SK-N-SH (cell line): ENCODE results near the gene PIP4K2B. TPM values are rescaled to one million over a fixed set of nuclear protein-coding genes. Genes with fewer than 3 reads are reported as not detected.

Experiments used
- CTCF ChIA-PET: fragments of 300-600, 350-600 bp; formaldehyde crosslinking; extraction: SDS; loops from one replicate; lab custom pipeline; 2021; lab: Yijun Ruan, JAX
- POLR2A ChIA-PET: fragments of 350-600 bp; sonication (Branson Sonifier 250); formaldehyde crosslinking; extraction: SDS; loops from one replicate; lab custom pipeline; 2020; ENCODE audit warnings: antibody characterized with exemption, inconsistent platforms; lab: Yijun Ruan, JAX
- DNase-seq: peaks from one replicate; pipeline ENCODE4 v3.0.0; 2012
- H2AFZ ChIP-seq: fragments of 200-600 bp; sonication (generic); 2 replicates; pipeline ENCODE4 v1.8.1; 2016; ENCODE audit warnings: antibody characterized with exemption, mild to moderate bottlenecking, low read depth
- H3F3A ChIP-seq: fragments of 200-600 bp; sonication (generic); replicated peaks from 2 replicates; pipeline ENCODE3; 2016; ENCODE audit warnings: antibody characterized with exemption, mild to moderate bottlenecking; ENCODE audit not compliant: insufficient read depth
- H3K27ac ChIP-seq, 2 experiments: fragments of 200-500 bp in 1 of 2; fragments of 200-600 bp in 1 of 2; sonication (Bioruptor generic) in 1 of 2; sonication (generic), shearing (Covaris generic) in 1 of 2; 2 replicates each; pipeline versions ENCODE4 v1.5.1 to v1.6.1; 2014 to 2016; ENCODE audit warnings: low read depth in 2 of 2, inconsistent platforms in 1 of 2, low read length in 1 of 2, mild to moderate bottlenecking in 1 of 2, mixed read lengths in 1 of 2
- H3K27me3 ChIP-seq: fragments of 200-600 bp; sonication (generic), shearing (Covaris generic); 2 replicates; pipeline ENCODE4 v1.6.1; 2016; ENCODE audit warnings: mixed run types; ENCODE audit not compliant: insufficient read depth
- H3K36me3 ChIP-seq, 2 experiments: fragments of 200-500 bp in 1 of 2; fragments of 200-600 bp in 1 of 2; sonication (Bioruptor generic) in 1 of 2; sonication (generic) in 1 of 2; replicated peaks in 1 of 2; 2 replicates each; pipeline versions ENCODE3 to v1.5.1; 2014 to 2016; ENCODE audit warnings: low read length in 1 of 2, mild to moderate bottlenecking in 1 of 2; ENCODE audit not compliant: insufficient read depth in 2 of 2, control insufficient read depth in 1 of 2
- H3K4me1 ChIP-seq, 2 experiments: fragments of 200-500 bp in 1 of 2; fragments of 200-600 bp in 1 of 2; sonication (Bioruptor generic) in 1 of 2; sonication (generic), shearing (Covaris generic) in 1 of 2; 2 replicates each; pipeline versions ENCODE4 v1.5.1 to v1.6.1; 2014 to 2016; ENCODE audit warnings: low read depth in 1 of 2, low read length in 1 of 2, mixed run types in 1 of 2; ENCODE audit not compliant: insufficient read depth in 2 of 2, control insufficient read depth in 1 of 2
- H3K4me2 ChIP-seq: fragments of 200-600 bp; sonication (generic), shearing (Covaris generic); 2 replicates; pipeline ENCODE4 v1.6.1; 2017; ENCODE audit warnings: mixed run types
- H3K4me3 ChIP-seq, 2 experiments: fragments of 200-500 bp in 1 of 2; fragments of 200-600 bp in 1 of 2; sonication (Bioruptor generic) in 1 of 2; sonication (generic), shearing (Covaris generic) in 1 of 2; 2 replicates each; pipeline versions ENCODE4 v1.5.1 to v1.8.1; 2014 to 2016; ENCODE audit warnings: low read depth in 2 of 2, inconsistent platforms in 1 of 2, low read length in 1 of 2, mild to moderate bottlenecking in 1 of 2, mixed read lengths in 1 of 2, moderate library complexity in 1 of 2
- H3K79me2 ChIP-seq: fragments of 200-600 bp; sonication (generic); 2 replicates; pipeline ENCODE4 v1.8.1; 2017; ENCODE audit warnings: mild to moderate bottlenecking; ENCODE audit not compliant: insufficient read depth
- H3K9ac ChIP-seq: fragments of 200-600 bp; sonication (generic); 2 replicates; pipeline ENCODE4 v1.6.1; 2017; ENCODE audit warnings: mixed run types
- H3K9me2 ChIP-seq: fragments of 200-600 bp; sonication (generic); 2 replicates; pipeline ENCODE4 v1.6.1; 2017; ENCODE audit warnings: mixed run types
- H3K9me3 ChIP-seq: fragments of 200-600 bp; sonication (generic); 2 replicates; pipeline ENCODE4 v1.6.1; 2017; ENCODE audit warnings: mixed run types, mild to moderate bottlenecking, moderate library complexity
- H4K20me1 ChIP-seq: fragments of 200-600 bp; sonication (generic); 2 replicates; pipeline ENCODE4 v1.6.1; 2017; ENCODE audit warnings: mild to moderate bottlenecking, mixed run types; ENCODE audit not compliant: insufficient read depth
- CHD2 ChIP-seq: fragments of 150-350 bp; IDR thresholded peaks from 2 replicates; pipeline ENCODE4 v1.6.1; 2018; ENCODE audit warnings: low read length; ENCODE audit not compliant: partially characterized antibody
- EP300 ChIP-seq, 2 experiments: IDR thresholded peaks; 2 replicates each; pipeline versions ENCODE4 v1.4.0 to v1.6.1; 2012; ENCODE audit warnings: borderline replicate concordance in 1 of 2, low read depth in 1 of 2, low read length in 1 of 2
- EZH2phosphoT487 ChIP-seq: fragments of 200-600 bp; sonication (generic); IDR thresholded peaks from 2 replicates; pipeline ENCODE4 v1.6.1; 2017; ENCODE audit warnings: low read depth, mixed run types, mild to moderate bottlenecking, antibody characterized with exemption, moderate library complexity, borderline replicate concordance
- FOXM1 ChIP-seq: IDR thresholded peaks from 2 replicates; pipeline ENCODE4 v1.4.0; 2012; ENCODE audit warnings: low read depth, mild to moderate bottlenecking
- GABPA ChIP-seq: IDR thresholded peaks from 2 replicates; pipeline ENCODE4 v1.4.0; 2012; ENCODE audit warnings: low read depth, mild to moderate bottlenecking
- JUND ChIP-seq: IDR thresholded peaks from 2 replicates; pipeline ENCODE4 v1.4.0; 2012
- MEF2A ChIP-seq: IDR thresholded peaks from 2 replicates; pipeline ENCODE4 v1.4.0; 2012; ENCODE audit warnings: low read depth, borderline replicate concordance
- NFIC ChIP-seq: IDR thresholded peaks from 2 replicates; pipeline ENCODE4 v1.4.0; 2012; ENCODE audit warnings: borderline replicate concordance
- NRF1 ChIP-seq: IDR thresholded peaks from 2 replicates; pipeline ENCODE4 v1.6.1; 2012; ENCODE audit warnings: low read depth, mild to moderate bottlenecking, low read length
- POLR2AphosphoS5 ChIP-seq: IDR thresholded peaks from 2 replicates; pipeline ENCODE4 v1.6.1; 2012; ENCODE audit warnings: low read depth, low read length
- RAD21 ChIP-seq: IDR thresholded peaks from 2 replicates; pipeline ENCODE4 v1.6.1; 2012; ENCODE audit warnings: mild to moderate bottlenecking, low read length
- RFX5 ChIP-seq: IDR thresholded peaks from 2 replicates; pipeline ENCODE4 v1.6.1; 2012; ENCODE audit warnings: mild to moderate bottlenecking, improper control_type of control experiment, low read length
- SIN3A ChIP-seq: IDR thresholded peaks from 2 replicates; pipeline ENCODE4 v1.6.1; 2012; ENCODE audit warnings: low read depth, mild to moderate bottlenecking, low read length, moderate library complexity, borderline replicate concordance
- SMC3 ChIP-seq: IDR thresholded peaks from 2 replicates; pipeline ENCODE4 v1.6.1; 2012; ENCODE audit warnings: low read depth, low read length, improper control_type of control experiment
- TAF1 ChIP-seq: IDR thresholded peaks from 2 replicates; pipeline ENCODE4 v1.6.1; 2012; ENCODE audit warnings: low read depth, mild to moderate bottlenecking, low read length, moderate library complexity, borderline replicate concordance
- TCF12 ChIP-seq: IDR thresholded peaks from 2 replicates; pipeline ENCODE4 v1.4.0; 2012
- TEAD4 ChIP-seq: IDR thresholded peaks from 2 replicates; pipeline ENCODE4 v1.4.0; 2012; ENCODE audit warnings: mild to moderate bottlenecking, borderline replicate concordance; ENCODE audit not compliant: insufficient read depth
- WGBS: methylation state at CpG from one replicate; pipeline ENCODE4 v1.1.6; 2017; ENCODE audit warnings: low lambda C conversion rate; 5-methylcytosine and 5-hydroxymethylcytosine counted together
- polyA plus RNA-seq, 3 experiments: library from polyadenylated mRNA; depleted of rRNA; stranded (reverse); fragments of >200 nt; gene quantifications; 2 replicates each; pipeline ENCODE4 v1.2.3, GENCODE V29; 2012
- TF ChIP-seq, protein P1 (sequence below): fragments of 150-350 bp; IDR thresholded peaks from 2 replicates; pipeline ENCODE4 v1.6.1; 2016; ENCODE audit warnings: mild to moderate bottlenecking, low read depth, low read length
- TF ChIP-seq, protein P2 (sequence below): fragments of 200-600 bp; sonication (generic); IDR thresholded peaks from 2 replicates; pipeline ENCODE4 v1.6.1; 2017; ENCODE audit warnings: antibody characterized with exemption, mild to moderate bottlenecking, moderate library complexity
- TF ChIP-seq, protein P3 (sequence below): IDR thresholded peaks from 2 replicates; pipeline ENCODE4 v1.4.0; 2012; ENCODE audit warnings: low read depth, borderline replicate concordance
- TF ChIP-seq, protein P4 (sequence below): IDR thresholded peaks from 2 replicates; pipeline ENCODE4 v1.6.1; 2012; ENCODE audit warnings: mild to moderate bottlenecking, low read depth, low read length, moderate library complexity
- TF ChIP-seq, protein P5 (sequence below): IDR thresholded peaks from 2 replicates; pipeline ENCODE4; 2012

Gene PIP4K2B
- 29.8 and 36.7 TPM in 2 replicates for polyA plus RNA-seq (2012; rRNA removed)
- 21.0 and 29.3 TPM in 2 replicates for polyA plus RNA-seq (2012; cell fraction: cytosol; rRNA removed)
- 35.7 and 47.9 TPM in 2 replicates for polyA plus RNA-seq (2012; cell fraction: nucleus; rRNA removed)

DNA sequence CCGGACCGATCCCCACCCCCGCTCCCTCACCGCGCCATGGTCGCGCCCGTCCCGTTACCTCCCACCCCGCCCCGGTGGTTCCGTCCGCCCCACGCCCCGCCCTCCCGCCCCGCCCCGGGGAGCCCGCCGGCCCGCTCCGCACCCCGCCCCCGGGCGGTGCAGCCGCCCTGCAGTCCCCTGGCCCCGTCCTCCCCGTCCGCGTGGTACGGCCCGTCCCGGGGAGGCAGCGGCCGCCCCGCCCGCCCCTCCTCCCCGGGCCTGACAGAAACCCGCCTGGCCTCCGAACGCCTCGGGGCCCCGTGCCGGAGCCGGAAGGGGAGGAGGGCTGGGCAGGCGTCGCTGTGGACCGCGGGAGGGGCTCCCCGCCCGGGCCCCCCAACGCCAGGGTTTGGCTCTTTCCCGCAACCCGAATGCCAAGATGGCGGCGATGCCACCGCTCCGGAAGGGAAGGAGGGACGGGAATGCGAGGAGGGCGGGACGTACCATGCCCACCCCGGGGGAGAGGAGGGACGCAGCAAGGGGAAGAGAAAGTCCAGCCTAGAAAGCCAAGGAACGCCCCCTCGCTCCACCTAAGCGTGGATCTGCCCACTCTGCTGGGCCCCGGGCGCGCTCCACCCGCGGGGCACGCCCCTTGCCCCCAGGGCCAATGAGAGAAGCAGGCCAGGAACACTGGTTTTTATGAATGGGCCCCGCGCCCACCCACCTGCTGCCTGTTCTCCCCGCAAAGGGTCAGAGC, at the start of gene PIP4K2B:
TSS of gene PIP4K2B (minus strand) at position 56 of the 736 bp plus-strand sequence. CDS start 132 bp downstream, outside the sequence.
- H3K4me1 ChIP-seq, result peaks cover 6 to 19% of the 10 kb centered on the region in 2 experiments; a peak in 3 of 4 replicates
- peak within 1 kb of the TSS; percentile 93 to 97 for H3K27ac ChIP-seq
- peak; percentile 99 for DNase-seq
- CTCF ChIA-PET, result interaction anchor here (1.0 to 1.2 kb wide), 3 partner anchors 11 to 353 kb away, joined by 3 to 5 read pairs (median 4); no protein-coding TSS in a partner anchor
- H3K36me3 ChIP-seq, result peaks cover 28 to 47% of the 10 kb centered on the region in 2 experiments
- H3K4me2 ChIP-seq, result peak within 1 kb of the TSS; percentile 86
- POLR2A ChIA-PET, result interaction anchor here (1.3 kb wide), 1 partner anchor 70 kb away, joined by 6 read pairs; the partner anchor contains the start of gene LASP1
- peaks cover 32% of the 10 kb centered on the region for H3F3A ChIP-seq
- H3K9ac ChIP-seq, result peak within 1 kb of the TSS; percentile 98
- H3K9me3 ChIP-seq, result no peaks in the 10 kb centered on the region
- peaks cover 46% of the 10 kb centered on the region for H3K79me2 ChIP-seq
- no peaks in the 10 kb centered on the region for H3K27me3 ChIP-seq
- no peaks in the 10 kb centered on the region for H3K9me2 ChIP-seq
- WGBS, result 3% methylated on average over 32 of the region's 76 CpGs
- peaks cover 21% of the 10 kb centered on the region for H4K20me1 ChIP-seq
- H3K4me3 ChIP-seq, result peak within 1 kb of the TSS; percentile 83 to 85
- peak within 1 kb of the TSS; percentile 70 for H2AFZ ChIP-seq
- TF ChIP-seq, protein P1, sequence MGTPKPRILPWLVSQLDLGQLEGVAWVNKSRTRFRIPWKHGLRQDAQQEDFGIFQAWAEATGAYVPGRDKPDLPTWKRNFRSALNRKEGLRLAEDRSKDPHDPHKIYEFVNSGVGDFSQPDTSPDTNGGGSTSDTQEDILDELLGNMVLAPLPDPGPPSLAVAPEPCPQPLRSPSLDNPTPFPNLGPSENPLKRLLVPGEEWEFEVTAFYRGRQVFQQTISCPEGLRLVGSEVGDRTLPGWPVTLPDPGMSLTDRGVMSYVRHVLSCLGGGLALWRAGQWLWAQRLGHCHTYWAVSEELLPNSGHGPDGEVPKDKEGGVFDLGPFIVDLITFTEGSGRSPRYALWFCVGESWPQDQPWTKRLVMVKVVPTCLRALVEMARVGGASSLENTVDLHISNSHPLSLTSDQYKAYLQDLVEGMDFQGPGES, result no peak
- TF ChIP-seq CHD2, result peak; percentile 74
- TF ChIP-seq EP300 (IDR thresholded peaks at IDR 0.05; ENCODE audit: borderline replicate concordance in 1 of 2, low read depth in 1 of 2, low read length in 1 of 2), result peak in 1 of 2 experiments; percentile 7; a peak in 1 of 4 replicates
- peak; percentile 22; the same call in 1 of the 2 replicates for TF ChIP-seq SIN3A
- no peak for TF ChIP-seq NFIC
- no peak for TF ChIP-seq SMC3
- TF ChIP-seq EZH2phosphoT487, result no peak
- TF ChIP-seq, protein P2, sequence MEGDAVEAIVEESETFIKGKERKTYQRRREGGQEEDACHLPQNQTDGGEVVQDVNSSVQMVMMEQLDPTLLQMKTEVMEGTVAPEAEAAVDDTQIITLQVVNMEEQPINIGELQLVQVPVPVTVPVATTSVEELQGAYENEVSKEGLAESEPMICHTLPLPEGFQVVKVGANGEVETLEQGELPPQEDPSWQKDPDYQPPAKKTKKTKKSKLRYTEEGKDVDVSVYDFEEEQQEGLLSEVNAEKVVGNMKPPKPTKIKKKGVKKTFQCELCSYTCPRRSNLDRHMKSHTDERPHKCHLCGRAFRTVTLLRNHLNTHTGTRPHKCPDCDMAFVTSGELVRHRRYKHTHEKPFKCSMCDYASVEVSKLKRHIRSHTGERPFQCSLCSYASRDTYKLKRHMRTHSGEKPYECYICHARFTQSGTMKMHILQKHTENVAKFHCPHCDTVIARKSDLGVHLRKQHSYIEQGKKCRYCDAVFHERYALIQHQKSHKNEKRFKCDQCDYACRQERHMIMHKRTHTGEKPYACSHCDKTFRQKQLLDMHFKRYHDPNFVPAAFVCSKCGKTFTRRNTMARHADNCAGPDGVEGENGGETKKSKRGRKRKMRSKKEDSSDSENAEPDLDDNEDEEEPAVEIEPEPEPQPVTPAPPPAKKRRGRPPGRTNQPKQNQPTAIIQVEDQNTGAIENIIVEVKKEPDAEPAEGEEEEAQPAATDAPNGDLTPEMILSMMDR, result no peak
- peak; percentile 82 for TF ChIP-seq TAF1
- TF ChIP-seq, protein P3, sequence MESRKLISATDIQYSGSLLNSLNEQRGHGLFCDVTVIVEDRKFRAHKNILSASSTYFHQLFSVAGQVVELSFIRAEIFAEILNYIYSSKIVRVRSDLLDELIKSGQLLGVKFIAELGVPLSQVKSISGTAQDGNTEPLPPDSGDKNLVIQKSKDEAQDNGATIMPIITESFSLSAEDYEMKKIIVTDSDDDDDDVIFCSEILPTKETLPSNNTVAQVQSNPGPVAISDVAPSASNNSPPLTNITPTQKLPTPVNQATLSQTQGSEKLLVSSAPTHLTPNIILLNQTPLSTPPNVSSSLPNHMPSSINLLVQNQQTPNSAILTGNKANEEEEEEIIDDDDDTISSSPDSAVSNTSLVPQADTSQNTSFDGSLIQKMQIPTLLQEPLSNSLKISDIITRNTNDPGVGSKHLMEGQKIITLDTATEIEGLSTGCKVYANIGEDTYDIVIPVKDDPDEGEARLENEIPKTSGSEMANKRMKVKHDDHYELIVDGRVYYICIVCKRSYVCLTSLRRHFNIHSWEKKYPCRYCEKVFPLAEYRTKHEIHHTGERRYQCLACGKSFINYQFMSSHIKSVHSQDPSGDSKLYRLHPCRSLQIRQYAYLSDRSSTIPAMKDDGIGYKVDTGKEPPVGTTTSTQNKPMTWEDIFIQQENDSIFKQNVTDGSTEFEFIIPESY, result no peak
- TF ChIP-seq GABPA, result peak; percentile 64
- TF ChIP-seq RFX5, result no peak
- TF ChIP-seq MEF2A, result no peak
- TF ChIP-seq, protein P4, sequence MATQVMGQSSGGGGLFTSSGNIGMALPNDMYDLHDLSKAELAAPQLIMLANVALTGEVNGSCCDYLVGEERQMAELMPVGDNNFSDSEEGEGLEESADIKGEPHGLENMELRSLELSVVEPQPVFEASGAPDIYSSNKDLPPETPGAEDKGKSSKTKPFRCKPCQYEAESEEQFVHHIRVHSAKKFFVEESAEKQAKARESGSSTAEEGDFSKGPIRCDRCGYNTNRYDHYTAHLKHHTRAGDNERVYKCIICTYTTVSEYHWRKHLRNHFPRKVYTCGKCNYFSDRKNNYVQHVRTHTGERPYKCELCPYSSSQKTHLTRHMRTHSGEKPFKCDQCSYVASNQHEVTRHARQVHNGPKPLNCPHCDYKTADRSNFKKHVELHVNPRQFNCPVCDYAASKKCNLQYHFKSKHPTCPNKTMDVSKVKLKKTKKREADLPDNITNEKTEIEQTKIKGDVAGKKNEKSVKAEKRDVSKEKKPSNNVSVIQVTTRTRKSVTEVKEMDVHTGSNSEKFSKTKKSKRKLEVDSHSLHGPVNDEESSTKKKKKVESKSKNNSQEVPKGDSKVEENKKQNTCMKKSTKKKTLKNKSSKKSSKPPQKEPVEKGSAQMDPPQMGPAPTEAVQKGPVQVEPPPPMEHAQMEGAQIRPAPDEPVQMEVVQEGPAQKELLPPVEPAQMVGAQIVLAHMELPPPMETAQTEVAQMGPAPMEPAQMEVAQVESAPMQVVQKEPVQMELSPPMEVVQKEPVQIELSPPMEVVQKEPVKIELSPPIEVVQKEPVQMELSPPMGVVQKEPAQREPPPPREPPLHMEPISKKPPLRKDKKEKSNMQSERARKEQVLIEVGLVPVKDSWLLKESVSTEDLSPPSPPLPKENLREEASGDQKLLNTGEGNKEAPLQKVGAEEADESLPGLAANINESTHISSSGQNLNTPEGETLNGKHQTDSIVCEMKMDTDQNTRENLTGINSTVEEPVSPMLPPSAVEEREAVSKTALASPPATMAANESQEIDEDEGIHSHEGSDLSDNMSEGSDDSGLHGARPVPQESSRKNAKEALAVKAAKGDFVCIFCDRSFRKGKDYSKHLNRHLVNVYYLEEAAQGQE, result no peak
- no peak for TF ChIP-seq RAD21
- TF ChIP-seq POLR2AphosphoS5, result peak; percentile 89
- TF ChIP-seq FOXM1, result no peak
- TF ChIP-seq TCF12, result peak; percentile 5; the same call in 1 of the 2 replicates
- no peak; the same call in 1 of the 2 replicates for TF ChIP-seq TEAD4
- TF ChIP-seq JUND, result peak; percentile 34; the same call in 1 of the 2 replicates
- TF ChIP-seq, protein P5, sequence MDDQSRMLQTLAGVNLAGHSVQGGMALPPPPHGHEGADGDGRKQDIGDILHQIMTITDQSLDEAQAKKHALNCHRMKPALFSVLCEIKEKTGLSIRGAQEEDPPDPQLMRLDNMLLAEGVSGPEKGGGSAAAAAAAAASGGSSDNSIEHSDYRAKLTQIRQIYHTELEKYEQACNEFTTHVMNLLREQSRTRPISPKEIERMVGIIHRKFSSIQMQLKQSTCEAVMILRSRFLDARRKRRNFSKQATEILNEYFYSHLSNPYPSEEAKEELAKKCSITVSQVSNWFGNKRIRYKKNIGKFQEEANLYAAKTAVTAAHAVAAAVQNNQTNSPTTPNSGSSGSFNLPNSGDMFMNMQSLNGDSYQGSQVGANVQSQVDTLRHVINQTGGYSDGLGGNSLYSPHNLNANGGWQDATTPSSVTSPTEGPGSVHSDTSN, result no peak
- no peak for TF ChIP-seq NRF1
